Activated CD8-positive, alpha-beta memory T cell treated with anti-CD3 and anti-CD28 coated beads for 4 hours (primary cell): ENCODE measurements around the gene ADD1.

Experiments used
- DNase-seq, 2 donors: peaks; one replicate each; pipeline ENCODE4 v3.0.0-alpha.2; 2020; ENCODE audit warnings: low read depth in 2 of 2

Gene ADD1

GRCh38 chr4:2805712-2806389, 37.8 kb upstream of the ADD1 start:
- DNase-seq = no peak

DNA sequence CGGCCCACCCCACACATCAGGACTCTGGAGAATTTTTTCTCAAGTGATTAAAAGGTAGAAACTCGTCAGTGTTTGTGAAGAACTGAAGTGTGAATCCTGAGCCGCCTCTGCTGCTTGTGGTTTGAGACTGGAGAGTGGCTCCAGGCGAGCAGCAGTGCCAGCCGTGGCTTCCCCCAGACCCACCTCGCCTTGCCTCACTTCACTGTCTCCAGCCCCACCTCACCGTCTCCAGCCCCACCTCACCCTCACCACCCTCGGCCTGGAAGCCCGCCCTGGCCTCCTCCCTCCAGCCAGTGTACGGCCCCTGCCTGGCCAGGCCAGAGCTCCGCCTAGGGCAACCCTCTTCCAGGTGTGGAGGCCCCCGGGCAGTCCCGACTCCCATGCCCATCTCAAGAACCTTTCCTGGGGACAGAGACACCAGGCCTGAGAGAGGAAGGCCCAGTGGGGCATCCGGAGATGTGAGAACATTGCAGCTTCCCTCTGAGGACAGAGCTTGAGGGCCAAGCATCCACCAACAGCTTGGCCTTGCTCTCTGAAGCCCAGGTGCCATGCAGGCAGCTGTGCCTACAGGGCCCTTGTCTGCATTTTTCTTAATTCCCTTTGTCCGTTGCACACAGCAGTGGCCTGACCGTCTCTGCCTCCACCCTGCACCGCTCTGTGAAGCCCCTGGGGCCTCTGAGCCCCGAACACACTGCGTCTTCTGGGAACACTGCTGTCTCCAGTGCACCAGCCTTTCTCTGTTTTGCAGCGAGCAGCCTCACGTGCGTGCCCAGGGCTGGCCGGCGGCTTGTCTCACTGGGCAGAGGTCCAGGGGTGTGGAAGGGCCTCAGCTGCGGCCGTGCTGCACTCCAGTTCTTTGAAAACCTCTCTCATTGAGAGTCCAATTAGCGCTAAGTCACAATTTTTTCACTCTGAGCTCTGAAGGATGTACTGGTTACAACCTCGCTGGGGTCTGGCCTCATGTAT, 37.0 kb upstream of the ADD1 start:
- DNase-seq = no peak

- DNase-seq = no peak
Measured at GRCh38 chr4:2807571-2807970, 36.1 kb upstream of the ADD1 start.

DNA sequence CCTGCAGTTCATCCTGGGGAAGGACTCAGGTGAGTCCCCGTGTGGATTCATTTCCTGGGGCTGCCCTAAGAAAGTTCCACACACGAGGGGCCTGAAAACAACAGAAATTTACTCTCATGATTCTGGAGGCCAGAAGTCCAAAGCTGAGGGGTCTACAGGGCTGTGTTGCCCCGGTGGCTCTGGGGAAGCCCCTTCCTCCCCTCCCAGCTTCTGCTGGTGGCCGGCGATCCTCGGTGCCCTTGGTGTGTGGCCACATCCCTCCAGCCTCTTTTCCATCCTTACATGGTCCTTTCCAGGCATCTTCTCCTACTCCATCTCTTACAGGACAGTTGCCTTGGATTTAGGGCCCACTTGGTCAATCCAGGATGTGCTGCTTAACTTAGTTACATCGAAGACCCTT, 35.6 kb upstream of the ADD1 start:
- no peak for DNase-seq

DNA sequence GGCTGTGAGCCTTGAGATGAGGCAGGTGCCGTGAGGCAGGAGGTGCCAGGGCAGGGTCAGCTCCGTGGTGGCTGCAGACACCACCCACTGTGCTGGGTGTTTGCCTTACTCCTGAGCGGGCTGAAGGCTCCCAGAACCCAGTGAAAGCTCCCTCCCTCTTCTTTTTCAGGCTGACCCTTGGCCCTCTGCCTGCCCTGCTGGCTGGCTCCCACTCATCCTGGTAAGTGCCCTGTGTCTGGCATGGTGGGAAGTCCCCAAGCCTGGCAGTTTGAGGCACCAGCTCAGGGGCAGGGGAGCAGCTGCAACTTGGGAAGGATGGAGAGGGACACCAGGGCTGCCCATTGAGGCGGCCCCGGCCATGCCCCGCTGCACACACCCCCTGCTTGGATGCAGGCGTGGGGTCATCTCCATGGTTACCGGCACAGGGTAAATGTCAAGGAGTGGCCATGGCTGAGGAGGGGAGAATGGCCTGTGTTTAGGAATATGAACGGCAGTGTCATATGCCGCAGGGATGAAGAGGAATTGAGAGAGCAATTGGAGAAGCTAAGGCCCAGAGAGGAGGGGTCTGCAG, 33.9 kb upstream of the ADD1 start:
- no peak for DNase-seq

- no peak for DNase-seq
Measured at GRCh38 chr4:2810388-2810787, 33.3 kb upstream of the ADD1 start.

- DNase-seq = peak in 1 of 2 donors; percentile 29
Measured at GRCh38 chr4:2811830-2812611, 31.6 kb upstream of the ADD1 start.

GRCh38 chr4:2812612-2813354, 30.9 kb upstream of the ADD1 start:
- DNase-seq = no peak

GRCh38 chr4:2813446-2814405, 29.9 kb upstream of the ADD1 start:
- DNase-seq = no peak

- DNase-seq = no peak
Measured at GRCh38 chr4:2814627-2815270, 28.9 kb upstream of the ADD1 start.

- DNase-seq = no peak
Measured at GRCh38 chr4:2816401-2816954, 27.2 kb upstream of the ADD1 start.

DNA sequence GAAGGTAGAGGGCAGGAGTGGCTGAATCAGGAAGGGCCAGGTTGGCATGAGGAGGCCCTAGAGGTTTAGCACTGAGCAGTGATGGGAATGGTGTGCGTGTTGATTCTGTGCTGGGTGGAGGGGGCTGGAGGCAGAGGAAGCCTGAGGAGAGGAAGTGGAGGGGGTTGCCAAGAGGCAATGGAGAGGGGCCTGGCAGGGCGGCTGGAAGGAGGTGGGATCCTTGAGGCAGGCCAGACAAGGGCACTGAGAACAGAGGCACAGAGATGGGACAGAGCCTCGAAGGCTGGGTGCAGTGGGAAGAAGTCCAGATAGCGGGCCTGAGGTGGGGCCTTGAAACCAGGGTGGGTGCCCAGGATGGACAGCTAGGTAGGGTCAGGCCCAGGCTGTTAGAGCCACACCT, 26.5 kb upstream of the ADD1 start:
- DNase-seq = no peak

- DNase-seq = no peak
Measured at GRCh38 chr4:2817701-2818350, 25.8 kb upstream of the ADD1 start.

- no peak for DNase-seq
Measured at GRCh38 chr4:2818351-2818939, 25.2 kb upstream of the ADD1 start.

- DNase-seq = no peak
Measured at GRCh38 chr4:2819244-2820215, 24.1 kb upstream of the ADD1 start.

DNA sequence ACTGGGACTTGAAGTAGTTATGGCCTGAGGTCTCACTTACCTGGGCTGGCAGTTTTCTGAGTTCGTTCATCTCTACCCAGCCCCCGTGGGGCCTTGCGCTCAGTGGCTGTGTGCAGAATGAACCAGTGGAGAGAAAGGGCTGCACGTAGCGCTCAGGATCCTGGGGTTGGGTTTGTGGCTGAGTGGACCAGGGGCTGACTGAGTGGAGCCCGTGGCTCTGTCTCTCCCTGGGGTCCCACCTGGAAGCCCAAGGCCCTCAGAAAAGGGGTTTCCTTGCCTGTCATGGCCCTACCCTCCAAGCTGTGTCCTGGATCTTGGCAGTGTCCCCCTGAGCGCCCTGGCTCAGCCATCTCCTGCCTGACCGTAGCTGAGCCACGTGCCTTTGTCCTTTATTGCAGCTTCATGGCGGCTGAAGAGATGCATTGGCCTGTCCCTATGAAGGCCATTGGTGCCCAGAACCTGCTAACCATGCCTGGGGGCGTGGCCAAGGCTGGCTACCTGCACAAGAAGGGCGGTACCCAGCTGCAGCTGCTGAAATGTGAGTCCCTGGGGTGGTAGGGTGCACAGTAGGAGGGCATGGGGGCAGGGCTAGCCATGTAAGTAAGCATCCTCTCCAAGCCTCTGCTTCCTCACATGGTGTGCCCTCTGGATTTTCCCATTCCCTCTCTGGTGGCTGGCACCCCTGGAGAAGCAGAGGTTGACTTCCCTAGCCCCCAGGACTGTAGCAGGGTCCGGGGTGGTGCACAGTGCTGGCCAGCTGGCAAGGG, 23.2 kb upstream of the ADD1 start:
- DNase-seq = no peak
